Transverse colon (tissue), 4 donors: ENCODE results near the gene UVRAG. TPM values are rescaled to one million over a fixed set of nuclear protein-coding genes. Genes with fewer than 3 reads are reported as not detected.

Experiments used
- DNase-seq: peaks from one replicate; pipeline ENCODE4 v3.0.0-alpha.2; 2019
- H3K27ac ChIP-seq, 4 donors: fragments of 200-600 bp; sonication (generic); 2 replicates each; pipeline ENCODE4 v1.5.1; 2016 to 2018; ENCODE audit warnings: inconsistent platforms in 4 of 4
- H3K27me3 ChIP-seq: fragments of 200-600 bp; sonication (generic); 2 replicates; pipeline ENCODE4 v1.5.1; 2017; ENCODE audit warnings: inconsistent platforms
- H3K36me3 ChIP-seq, 4 donors: fragments of 200-600 bp; sonication (generic); 2 replicates each; pipeline ENCODE4 v1.5.1; 2017 to 2019; ENCODE audit warnings: inconsistent platforms in 4 of 4
- H3K4me1 ChIP-seq, 4 donors: fragments of 200-600 bp; sonication (generic); 2 replicates each; pipeline ENCODE4 v1.5.1; 2017 to 2020; ENCODE audit warnings: inconsistent platforms in 4 of 4
- H3K4me3 ChIP-seq, 4 donors: fragments of 200-600 bp; sonication (generic); 1 replicate in 1 of 4; 2 replicates in 3 of 4; pipeline versions ENCODE4 v1.5.1 to v1.6.1; 2017 to 2019; ENCODE audit warnings: inconsistent platforms in 4 of 4
- H3K9me3 ChIP-seq, 2 donors: fragments of 200-600 bp; sonication (generic); 2 replicates each; pipeline ENCODE4 v1.5.1; 2017 to 2019; ENCODE audit warnings: inconsistent platforms in 2 of 2
- EP300 ChIP-seq: sonication (generic); formaldehyde crosslinking; IDR thresholded peaks from one replicate; pipeline ENCODE4 v1.6.1; 2017; ENCODE audit warnings: antibody characterized with exemption, low read depth
- POLR2A ChIP-seq: fragments of 450-650 bp; IDR thresholded peaks from one replicate; pipeline ENCODE4 v1.6.1; 2016; ENCODE audit warnings: antibody characterized with exemption, mild to moderate bottlenecking, moderate library complexity
- POLR2AphosphoS5 ChIP-seq, 3 donors: sonication (generic); formaldehyde crosslinking; IDR thresholded peaks; one replicate each; pipeline ENCODE4 v1.6.1; 2016; ENCODE audit warnings: antibody characterized with exemption in 3 of 3
- WGBS, 2 donors: methylation state at CpG; one replicate each; pipeline ENCODE4 v1.1.5; 2018; ENCODE audit warnings: low coverage in 1 of 2; 5-methylcytosine and 5-hydroxymethylcytosine counted together
- in situ Hi-C, 4 donors: fragments of 200-750 bp; cut with MboI; loops; one replicate each; pipeline versions ENCODE4 v1.15.0 to v1.15.1; 2017; ENCODE audit warnings: low sequenced_read_pairs in 3 of 4, low pct_ligation_motif_present in 1 of 4, low pct_unique_long_range_greater_than_20kb in 1 of 4
- intact Hi-C: fragments of 100-400 bp; cut with DNase I; formaldehyde crosslinking; loops from one replicate; pipeline ENCODE4 v1.15.1; 2023; ENCODE audit warnings: low total_unique reads
- total RNA-seq, 4 donors: library from RNA; depleted of rRNA; stranded (reverse); fragments of >200 nt; gene quantifications; one replicate each; pipeline ENCODE4 v1.1.0, GENCODE V29; 2016
- TF ChIP-seq, protein P1 (sequence below), 5 experiments: fragments of 200-600 bp in 3 of 5; fragments of 450-650 bp in 2 of 5; sonication (generic) in 3 of 5; IDR thresholded peaks; 1 replicate in 2 of 5; 2 replicates in 3 of 5; pipeline ENCODE4 v1.5.1; 2016 to 2017; ENCODE audit warnings: antibody characterized with exemption in 5 of 5, inconsistent platforms in 3 of 5, mild to moderate bottlenecking in 2 of 5, moderate library complexity in 1 of 5

The UVRAG gene
- total RNA-seq, 4 donors from 2014 or later: 12.7 to 34.6 (median 19.3) TPM

DNA sequence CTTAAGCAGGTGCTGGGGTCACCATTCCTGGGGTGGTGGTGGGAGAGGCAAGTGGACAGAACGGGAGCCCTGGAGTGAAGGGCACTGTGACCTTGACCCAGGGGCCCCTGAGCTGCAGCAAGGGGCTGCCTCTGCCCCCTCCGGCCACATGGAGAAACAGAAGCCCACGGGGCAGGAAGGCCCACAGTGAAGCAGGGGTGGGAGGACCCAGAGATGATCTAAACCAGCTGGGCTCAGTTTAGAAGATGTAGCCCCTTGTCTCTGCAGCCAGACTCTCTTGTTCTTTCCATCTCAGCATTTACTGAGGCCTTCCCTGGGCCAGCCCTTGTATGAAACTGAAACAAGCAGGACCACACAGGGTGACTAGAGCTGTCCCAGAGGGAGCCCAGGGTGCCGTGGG is 360.8 kb downstream of the UVRAG start:
- Histone ChIP-seq H3K27ac (no peak overlapping the region), H3K4me1 (no peaks in the 10 kb centered on the region), H3K4me3 (no peak overlapping the region), H3K36me3 (no peaks in the 10 kb centered on the region), H3K27me3 (no peaks in the 10 kb centered on the region), H3K9me3 (no peaks in the 10 kb centered on the region)
- no peak for DNase-seq
- intact Hi-C loops (no loop called here), in situ Hi-C loops (no loop called here)
- TF ChIP-seq EP300 (no peak), POLR2A (no peak), POLR2AphosphoS5 (IDR thresholded peaks at IDR 0.05) (no peak)
- TF ChIP-seq, protein P1, sequence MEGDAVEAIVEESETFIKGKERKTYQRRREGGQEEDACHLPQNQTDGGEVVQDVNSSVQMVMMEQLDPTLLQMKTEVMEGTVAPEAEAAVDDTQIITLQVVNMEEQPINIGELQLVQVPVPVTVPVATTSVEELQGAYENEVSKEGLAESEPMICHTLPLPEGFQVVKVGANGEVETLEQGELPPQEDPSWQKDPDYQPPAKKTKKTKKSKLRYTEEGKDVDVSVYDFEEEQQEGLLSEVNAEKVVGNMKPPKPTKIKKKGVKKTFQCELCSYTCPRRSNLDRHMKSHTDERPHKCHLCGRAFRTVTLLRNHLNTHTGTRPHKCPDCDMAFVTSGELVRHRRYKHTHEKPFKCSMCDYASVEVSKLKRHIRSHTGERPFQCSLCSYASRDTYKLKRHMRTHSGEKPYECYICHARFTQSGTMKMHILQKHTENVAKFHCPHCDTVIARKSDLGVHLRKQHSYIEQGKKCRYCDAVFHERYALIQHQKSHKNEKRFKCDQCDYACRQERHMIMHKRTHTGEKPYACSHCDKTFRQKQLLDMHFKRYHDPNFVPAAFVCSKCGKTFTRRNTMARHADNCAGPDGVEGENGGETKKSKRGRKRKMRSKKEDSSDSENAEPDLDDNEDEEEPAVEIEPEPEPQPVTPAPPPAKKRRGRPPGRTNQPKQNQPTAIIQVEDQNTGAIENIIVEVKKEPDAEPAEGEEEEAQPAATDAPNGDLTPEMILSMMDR (IDR thresholded peaks at IDR 0.05): no peak
- 79% methylated on average over 4 of the region's 4 CpGs; no CpG with 5 or more reads in 1 of the 2 donors for WGBS, 2 donors

GRCh38 chr11:76176463-76176862 is 361.5 kb downstream of the UVRAG start:
- no peaks in the 10 kb centered on the region for H3K27me3 ChIP-seq
- TF ChIP-seq POLR2AphosphoS5 (IDR thresholded peaks at IDR 0.05) (no peak), EP300 (no peak), POLR2A (no peak)
- TF ChIP-seq, protein P1 (IDR thresholded peaks at IDR 0.05): no peak
- H3K4me3 ChIP-seq: no peak overlapping the region
- no peak for DNase-seq
- no peak overlapping the region for H3K27ac ChIP-seq
- H3K4me1 ChIP-seq: no peaks in the 10 kb centered on the region
- in situ Hi-C loops (no loop called here), intact Hi-C loops (no loop called here)
- H3K9me3 ChIP-seq: no peaks in the 10 kb centered on the region
- H3K36me3 ChIP-seq: no peaks in the 10 kb centered on the region
- WGBS, 2 donors: 83 to 89% methylated on average over 3 to 9 of the region's 9 CpGs

DNA sequence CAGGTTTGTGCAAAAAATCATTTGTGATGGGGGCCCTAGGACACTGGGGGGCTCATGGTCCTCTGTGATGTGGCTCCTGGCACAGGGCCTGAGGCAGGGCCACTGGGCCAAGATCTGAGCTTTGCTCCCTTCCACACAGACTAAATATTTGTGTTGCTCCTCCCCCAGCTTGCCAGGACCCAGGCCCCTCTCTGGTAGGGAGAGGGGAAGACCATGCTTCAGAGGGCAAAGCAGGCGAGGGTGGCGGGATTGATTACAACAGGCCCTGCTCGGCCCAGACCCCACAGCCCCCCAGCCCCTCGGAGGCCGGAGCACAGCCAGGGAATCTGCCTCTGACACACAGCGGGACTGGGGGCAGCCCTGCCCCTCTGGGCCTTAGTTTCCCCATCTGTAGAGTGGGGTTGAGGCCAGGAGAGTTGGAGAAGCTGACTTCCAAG is 362.3 kb downstream of the UVRAG start:
- Histone ChIP-seq H3K36me3 (no peaks in the 10 kb centered on the region), H3K27me3 (no peaks in the 10 kb centered on the region), H3K4me3 (no peak overlapping the region), H3K4me1 (no peaks in the 10 kb centered on the region), H3K27ac (no peak overlapping the region), H3K9me3 (no peaks in the 10 kb centered on the region)
- intact Hi-C loops (no loop called here), in situ Hi-C loops (no loop called here)
- WGBS, 2 donors: 95% methylated on average over 6 of the region's 6 CpGs; no CpG with 5 or more reads in 1 of the 2 donors
- DNase-seq: no peak
- TF ChIP-seq, protein P1 (IDR thresholded peaks at IDR 0.05): no peak
- no peak for TF ChIP-seq EP300

- no peaks in the 10 kb centered on the region for H3K4me1 ChIP-seq
- TF ChIP-seq POLR2A (no peak), POLR2AphosphoS5 (IDR thresholded peaks at IDR 0.05) (no peak), EP300 (no peak)
- TF ChIP-seq, protein P1 (IDR thresholded peaks at IDR 0.05): no peak
- in situ Hi-C loops: no loop called here
- intact Hi-C loops: no loop called here
- H3K27ac ChIP-seq: no peak overlapping the region
- no peak for DNase-seq
- H3K4me3 ChIP-seq: no peak overlapping the region
- H3K27me3 ChIP-seq: no peaks in the 10 kb centered on the region
- no peaks in the 10 kb centered on the region for H3K9me3 ChIP-seq
- 79 to 98% methylated on average over 4 to 9 of the region's 13 CpGs for WGBS, 2 donors
- H3K36me3 ChIP-seq: no peaks in the 10 kb centered on the region
Measured at GRCh38 chr11:76179147-76179546, 364.1 kb downstream of the UVRAG start.
